NB4 (cell line): Measurements from ENCODE around the gene ZNF688.
"Not testable (repeated sequence)": the region's sequence is repeated elsewhere in the genome, so short reads cannot be mapped to it uniquely, and the experiment has no call there.

ENCODE experiments used
- DNase-seq: peaks from one replicate; pipeline ENCODE4 v3.0.0; 2010; ENCODE audit warnings: low read depth
- H3K4me3 ChIP-seq: one replicate; pipeline ENCODE4 v1.5.1; 2011; ENCODE audit warnings: mild to moderate bottlenecking, low read depth, low read length, moderate library complexity
- CTCF ChIP-seq: IDR thresholded peaks from one replicate; pipeline ENCODE4 v1.5.1; 2012; ENCODE audit warnings: low read depth, low read length
- MAX ChIP-seq: IDR thresholded peaks from 2 replicates; pipeline ENCODE4 v1.6.1; 2011; ENCODE audit warnings: low read depth, low read length
- MYC ChIP-seq: IDR thresholded peaks from 2 replicates; pipeline ENCODE4 v1.6.1; 2011; ENCODE audit warnings: low read depth, low read length
- POLR2A ChIP-seq: IDR thresholded peaks from 2 replicates; pipeline ENCODE4 v1.6.1; 2011; ENCODE audit warnings: mild to moderate bottlenecking; ENCODE audit not compliant: insufficient read length; ENCODE audit errors: extremely low read depth

Gene ZNF688

GRCh38 chr16:30546115-30546514, 25.4 kb downstream of the ZNF688 start:
- H3K4me3 ChIP-seq = no peak overlapping the region
- TF ChIP-seq MYC = no peak
- TF ChIP-seq CTCF = no peak
- TF ChIP-seq POLR2A = no peak
- no peak for TF ChIP-seq MAX
- no peak for DNase-seq

GRCh38 chr16:30543067-30543466, 28.4 kb downstream of the ZNF688 start:
- no peak for DNase-seq
- H3K4me3 ChIP-seq = no peak overlapping the region
- TF ChIP-seq POLR2A = no peak
- no peak for TF ChIP-seq MYC
- TF ChIP-seq MAX = no peak
- TF ChIP-seq CTCF = no peak

GRCh38 chr16:30541502-30542329, 29.8 kb downstream of the ZNF688 start:
- no peak overlapping the region for H3K4me3 ChIP-seq
- TF ChIP-seq CTCF = no peak
- no peak for TF ChIP-seq POLR2A
- TF ChIP-seq MYC = no peak
- TF ChIP-seq MAX = no peak
- DNase-seq = no peak

GRCh38 chr16:30540916-30541464, 30.5 kb downstream of the ZNF688 start:
- DNase-seq, H3K4me3 ChIP-seq: not testable (repeated sequence)

GRCh38 chr16:30539986-30540526, 31.5 kb downstream of the ZNF688 start:
- H3K4me3 ChIP-seq, DNase-seq: not testable (repeated sequence)

GRCh38 chr16:30539000-30539964, 32.2 kb downstream of the ZNF688 start:
- TF ChIP-seq CTCF (no peak), MYC (no peak), POLR2A (no peak), MAX (no peak)
- DNase-seq = no peak
- H3K4me3 ChIP-seq = no peak overlapping the region

- peak overlapping the region; percentile 84 for H3K4me3 ChIP-seq
- DNase-seq = peak; percentile 64
Observed at GRCh38 chr16:30536391-30537024, 35.0 kb downstream of the ZNF688 start.
